GM21526 (cell line): Measurements from ENCODE around the gene ZFP90.

Experiments used
- ATAC-seq: cut with Tn5 transposase; IDR thresholded peaks from one replicate; pipeline ENCODE4 v1.9.1; 2021; ENCODE audit warnings: moderate library complexity; ENCODE audit not compliant: unreplicated experiment, low FRiP score

ZFP90 gene

GRCh38 chr16:68575082-68575481 lies 36.0 kb downstream of the ZFP90 start:
- ATAC-seq: no peak

GRCh38 chr16:68577352-68577853 lies 38.3 kb downstream of the ZFP90 start:
- ATAC-seq: no peak

GRCh38 chr16:68590201-68590994 lies 51.3 kb downstream of the ZFP90 start:
- ATAC-seq: no peak

- no peak for ATAC-seq
These were observed 53.6 kb downstream of the ZFP90 start for GRCh38 chr16:68592466-68593337.

GRCh38 chr16:68596266-68596665 lies 57.2 kb downstream of the ZFP90 start:
- ATAC-seq: no peak

GRCh38 chr16:68599586-68599985 lies 60.5 kb downstream of the ZFP90 start:
- ATAC-seq: no peak

- no peak for ATAC-seq
These were observed 66.7 kb downstream of the ZFP90 start for GRCh38 chr16:68605746-68606145.

GRCh38 chr16:68607443-68607842 lies 68.4 kb downstream of the ZFP90 start:
- ATAC-seq: no peak

GRCh38 chr16:68608330-68608729 lies 69.2 kb downstream of the ZFP90 start:
- ATAC-seq: no peak

GRCh38 chr16:68612996-68613395 lies 73.9 kb downstream of the ZFP90 start:
- ATAC-seq: no peak

GRCh38 chr16:68617734-68618133 lies 78.6 kb downstream of the ZFP90 start:
- ATAC-seq: no peak
